Measurements from ENCODE around the gene CWC27.

The CWC27 gene

DNA sequence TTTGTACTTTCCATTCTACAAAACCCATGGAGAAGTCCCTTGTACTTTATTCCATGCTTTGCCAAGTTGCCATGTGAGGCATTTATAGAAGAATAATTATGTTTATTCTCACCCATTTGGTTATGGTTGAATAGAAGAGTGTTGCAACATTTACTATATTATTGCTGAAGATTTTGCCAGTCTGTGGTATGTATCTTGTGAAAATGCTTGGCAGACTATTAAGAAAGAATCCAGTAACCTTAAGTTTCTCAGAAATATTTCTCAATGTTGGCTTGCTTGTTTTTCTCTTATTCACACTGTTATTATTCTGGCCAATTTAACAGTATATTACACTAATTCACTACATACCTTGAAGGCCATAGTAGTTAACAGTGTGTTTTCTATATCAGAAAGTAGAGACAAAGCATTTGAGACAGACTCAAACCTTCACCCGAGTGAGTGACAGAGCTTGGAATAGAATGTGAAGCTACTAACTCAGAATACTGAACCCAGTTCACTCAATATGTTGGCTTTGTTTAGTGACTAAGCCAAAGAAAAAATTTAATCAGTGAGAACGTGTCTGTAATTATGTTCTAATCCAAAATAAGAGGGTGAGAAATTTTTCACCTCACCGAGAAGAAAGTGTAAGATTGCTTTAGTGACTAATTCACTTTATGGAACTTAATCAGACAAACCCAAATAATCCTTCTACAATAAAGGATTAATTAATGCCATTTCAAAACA, 184.4 kb downstream of the CWC27 start:
- whole genome bisulfite sequencing (ENCODE audit: extremely low coverage, insufficient coverage, low lambda C conversion rate), result no CpG with 5 or more reads among the region's 3 CpGs
- H2BK120ac ChIP-seq (ENCODE audit: low read depth, low read length), result no peak overlapping the region

DNA sequence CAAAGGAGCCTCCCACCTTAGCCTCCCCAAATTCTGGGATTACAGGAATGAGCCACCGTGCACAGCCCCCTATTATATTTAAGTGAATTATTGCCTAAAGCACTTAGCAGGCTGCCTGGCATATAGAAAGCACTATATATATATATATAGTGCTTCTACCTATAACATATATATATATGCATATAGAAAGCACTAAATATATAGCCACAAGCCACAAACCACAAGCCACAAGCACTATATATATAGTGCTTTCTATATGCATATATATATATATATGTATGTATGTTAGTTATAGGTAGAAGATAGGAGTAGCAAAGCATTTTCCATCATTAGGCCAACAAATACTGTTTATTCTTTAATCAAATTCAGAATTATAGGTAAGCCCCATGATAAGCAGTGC, 185.8 kb downstream of the CWC27 start:
- WGBS (ENCODE audit: extremely low coverage, insufficient coverage, low lambda C conversion rate), result no CpG with 5 or more reads among the region's 1 CpG
- Histone ChIP-seq H2AK5ac (ENCODE audit: low read length) (no peak overlapping the region), H3K23ac (ENCODE audit: low read length) (no peak overlapping the region), H3K4me2 (ENCODE audit: low read length) (no peak overlapping the region), H3K9ac (ENCODE audit: low read length) (no peak overlapping the region), H3K27ac (ENCODE audit: low read depth, low read length) (no peak overlapping the region), H3K79me2 (ENCODE audit: control insufficient read depth, insufficient read depth, low read length) (no peaks in the 10 kb centered on the region), H3K79me1 (ENCODE audit: low read length) (no peaks in the 10 kb centered on the region), H4K5ac (ENCODE audit: low read length) (no peak overlapping the region), H3K4ac (ENCODE audit: low read depth, low read length) (no peak overlapping the region), H3K18ac (ENCODE audit: low read length) (no peak overlapping the region), H3K56ac (ENCODE audit: low read length) (no peak overlapping the region), H2BK5ac (ENCODE audit: low read length) (no peak overlapping the region), H3K36me3 (ENCODE audit: control insufficient read depth, insufficient read depth, low read length) (no peaks in the 10 kb centered on the region), H2BK120ac (ENCODE audit: low read depth, low read length) (no peak overlapping the region), H3K27me3 (ENCODE audit: insufficient read depth, low read length, poor library complexity) (no peaks in the 10 kb centered on the region), H2BK15ac (replicated peaks; ENCODE audit: low read depth) (no peak overlapping the region), H3K4me1 (ENCODE audit: control insufficient read depth, low read depth, low read length) (no peaks in the 10 kb centered on the region), H3K4me3 (ENCODE audit: low read length) (no peak overlapping the region), H4K8ac (ENCODE audit: low read depth, low read length) (no peak overlapping the region)
- no peak for DNase-seq

More for the DNA sequence above, 184.4 kb downstream of the CWC27 start:
- H3K9ac ChIP-seq (ENCODE audit: low read length), result no peak overlapping the region
- H2AK5ac ChIP-seq (ENCODE audit: low read length), result no peak overlapping the region
- H3K79me1 ChIP-seq (ENCODE audit: low read length), result no peaks in the 10 kb centered on the region
- H3K4ac ChIP-seq (ENCODE audit: low read depth, low read length), result no peak overlapping the region
- no peak overlapping the region for H3K4me2 ChIP-seq (ENCODE audit: low read length)
- H3K36me3 ChIP-seq (ENCODE audit: control insufficient read depth, insufficient read depth, low read length), result no peaks in the 10 kb centered on the region
- DNase-seq, result no peak
- H3K79me2 ChIP-seq (ENCODE audit: control insufficient read depth, insufficient read depth, low read length), result no peaks in the 10 kb centered on the region
- H3K27ac ChIP-seq (ENCODE audit: low read depth, low read length), result no peak overlapping the region
- H4K5ac ChIP-seq (ENCODE audit: low read length), result no peak overlapping the region
- no peak overlapping the region for H3K23ac ChIP-seq (ENCODE audit: low read length)
- H3K56ac ChIP-seq (ENCODE audit: low read length), result no peak overlapping the region
- no peak overlapping the region for H3K18ac ChIP-seq (ENCODE audit: low read length)
- H2BK5ac ChIP-seq (ENCODE audit: low read length), result no peak overlapping the region
- no peaks in the 10 kb centered on the region for H3K4me1 ChIP-seq (ENCODE audit: control insufficient read depth, low read depth, low read length)
- no peak overlapping the region for H3K4me3 ChIP-seq (ENCODE audit: low read length)
- no peaks in the 10 kb centered on the region for H3K27me3 ChIP-seq (ENCODE audit: insufficient read depth, low read length, poor library complexity)
- H4K8ac ChIP-seq (ENCODE audit: low read depth, low read length), result no peak overlapping the region
- no peak overlapping the region for H2BK15ac ChIP-seq (replicated peaks; ENCODE audit: low read depth)

DNA sequence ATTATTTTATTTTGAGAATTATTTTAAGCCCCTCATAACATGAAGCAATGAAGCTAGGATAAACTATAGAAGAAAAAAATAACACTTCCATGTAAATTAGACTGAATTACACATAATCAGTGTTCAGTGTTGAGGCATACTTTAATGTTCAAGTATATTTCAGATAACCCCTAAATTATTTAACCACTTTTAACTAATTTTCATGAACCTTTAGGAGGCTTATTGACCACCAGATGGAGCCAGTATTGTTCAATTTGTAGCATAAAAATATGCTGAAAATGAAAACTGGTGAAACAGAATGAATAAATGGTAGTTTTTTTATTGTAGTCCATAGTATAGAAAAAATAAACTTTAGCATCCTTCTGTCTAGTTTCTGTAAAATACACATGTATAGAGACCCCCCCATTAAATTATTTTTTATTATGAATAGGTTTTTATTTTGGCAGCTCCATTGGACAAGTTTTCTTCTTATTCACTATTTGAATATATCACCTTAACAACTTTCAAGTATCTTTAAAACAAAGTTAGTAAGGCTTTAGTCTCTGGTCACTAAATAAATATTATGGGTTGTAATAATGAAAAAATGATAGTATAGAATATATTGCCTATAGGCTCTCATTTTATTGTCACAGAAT, 190.1 kb downstream of the CWC27 start:
- H4K5ac ChIP-seq (ENCODE audit: low read length), result no peak overlapping the region
- no peaks in the 10 kb centered on the region for H3K4me1 ChIP-seq (ENCODE audit: control insufficient read depth, low read depth, low read length)
- no peak for DNase-seq
- H3K36me3 ChIP-seq (ENCODE audit: control insufficient read depth, insufficient read depth, low read length), result no peaks in the 10 kb centered on the region
- no peak overlapping the region for H2AK5ac ChIP-seq (ENCODE audit: low read length)
- H3K4ac ChIP-seq (ENCODE audit: low read depth, low read length), result no peak overlapping the region
- no peak overlapping the region for H3K56ac ChIP-seq (ENCODE audit: low read length)
- no peak overlapping the region for H2BK120ac ChIP-seq (ENCODE audit: low read depth, low read length)
- no peak overlapping the region for H3K9ac ChIP-seq (ENCODE audit: low read length)
- no peaks in the 10 kb centered on the region for H3K79me1 ChIP-seq (ENCODE audit: low read length)
- no peak overlapping the region for H4K8ac ChIP-seq (ENCODE audit: low read depth, low read length)
- H3K4me3 ChIP-seq (ENCODE audit: low read length), result no peak overlapping the region
- no peak overlapping the region for H2BK5ac ChIP-seq (ENCODE audit: low read length)
- no peak overlapping the region for H3K4me2 ChIP-seq (ENCODE audit: low read length)
- H3K23ac ChIP-seq (ENCODE audit: low read length), result no peak overlapping the region
- no peaks in the 10 kb centered on the region for H3K79me2 ChIP-seq (ENCODE audit: control insufficient read depth, insufficient read depth, low read length)
- H3K27me3 ChIP-seq (ENCODE audit: insufficient read depth, low read length, poor library complexity), result no peaks in the 10 kb centered on the region
- H3K18ac ChIP-seq (ENCODE audit: low read length), result no peak overlapping the region
- no peak overlapping the region for H2BK15ac ChIP-seq (replicated peaks; ENCODE audit: low read depth)
- no peak overlapping the region for H3K27ac ChIP-seq (ENCODE audit: low read depth, low read length)

DNA sequence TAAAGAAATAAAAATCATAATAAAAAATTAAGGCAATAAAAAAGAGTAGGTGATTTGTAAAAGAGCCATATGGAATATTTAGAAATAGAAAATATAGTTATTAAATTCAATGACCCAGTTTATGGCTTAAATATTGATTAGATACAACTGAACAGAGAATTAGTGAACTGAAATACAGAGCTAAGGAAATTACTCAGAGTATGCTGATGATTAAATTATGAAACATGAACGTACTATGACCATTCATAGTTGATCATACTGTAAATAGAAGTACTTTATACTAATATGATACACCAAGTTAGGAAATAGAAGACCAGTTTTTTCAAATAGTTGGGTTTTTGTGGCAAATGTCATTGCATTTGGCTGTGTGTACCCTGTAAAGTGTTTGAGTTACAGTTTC, 194.5 kb downstream of the CWC27 start:
- Histone ChIP-seq H3K79me1 (ENCODE audit: low read length) (no peaks in the 10 kb centered on the region), H3K9ac (ENCODE audit: low read length) (no peak overlapping the region), H3K56ac (ENCODE audit: low read length) (no peak overlapping the region), H3K4ac (ENCODE audit: low read depth, low read length) (no peak overlapping the region), H3K4me1 (ENCODE audit: control insufficient read depth, low read depth, low read length) (no peaks in the 10 kb centered on the region), H4K8ac (ENCODE audit: low read depth, low read length) (no peak overlapping the region), H4K5ac (ENCODE audit: low read length) (no peak overlapping the region), H3K27me3 (ENCODE audit: insufficient read depth, low read length, poor library complexity) (no peaks in the 10 kb centered on the region), H3K36me3 (ENCODE audit: control insufficient read depth, insufficient read depth, low read length) (no peaks in the 10 kb centered on the region), H2BK120ac (ENCODE audit: low read depth, low read length) (no peak overlapping the region), H2BK15ac (replicated peaks; ENCODE audit: low read depth) (no peak overlapping the region), H2BK5ac (ENCODE audit: low read length) (no peak overlapping the region), H3K23ac (ENCODE audit: low read length) (no peak overlapping the region), H3K79me2 (ENCODE audit: control insufficient read depth, insufficient read depth, low read length) (no peaks in the 10 kb centered on the region), H3K27ac (ENCODE audit: low read depth, low read length) (no peak overlapping the region), H3K18ac (ENCODE audit: low read length) (no peak overlapping the region), H3K4me2 (ENCODE audit: low read length) (no peak overlapping the region), H2AK5ac (ENCODE audit: low read length) (no peak overlapping the region), H3K4me3 (ENCODE audit: low read length) (no peak overlapping the region)
- no peak for DNase-seq
- no CpG with 5 or more reads among the region's 1 CpG for WGBS (ENCODE audit: extremely low coverage, insufficient coverage, low lambda C conversion rate)

DNA sequence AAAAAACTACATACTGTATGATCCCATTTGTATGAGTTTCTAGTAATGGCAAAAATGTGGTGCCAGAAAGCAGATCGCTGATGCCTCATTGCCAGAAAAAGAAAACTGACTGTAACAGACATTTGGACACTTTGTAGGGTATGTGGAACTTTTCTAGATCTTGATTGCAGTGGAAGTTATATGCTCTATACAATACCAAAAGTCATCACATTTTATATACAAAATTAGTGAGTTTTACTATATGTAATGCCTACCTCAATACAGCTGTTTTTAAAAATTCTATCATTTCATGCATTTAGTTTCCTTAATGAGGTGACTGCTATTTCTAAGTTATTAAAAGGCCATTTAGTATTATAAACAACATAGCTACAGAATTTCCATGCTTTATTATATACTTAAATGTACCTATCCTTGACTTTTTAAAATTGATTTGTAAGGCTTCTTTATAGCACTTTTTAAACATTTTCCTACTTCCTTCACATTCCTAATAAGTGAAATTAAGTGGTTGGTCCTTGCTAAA, 199.9 kb downstream of the CWC27 start:
- WGBS (ENCODE audit: extremely low coverage, insufficient coverage, low lambda C conversion rate), result no CpG with 5 or more reads among the region's 1 CpG

More for the DNA sequence above, 199.9 kb downstream of the CWC27 start:
- no peaks in the 10 kb centered on the region for H3K79me2 ChIP-seq (ENCODE audit: control insufficient read depth, insufficient read depth, low read length)
- H2BK15ac ChIP-seq (replicated peaks; ENCODE audit: low read depth), result no peak overlapping the region
- H4K5ac ChIP-seq (ENCODE audit: low read length), result no peak overlapping the region
- H3K4me1 ChIP-seq (ENCODE audit: control insufficient read depth, low read depth, low read length), result no peaks in the 10 kb centered on the region
- DNase-seq, result no peak
- H3K4me2 ChIP-seq (ENCODE audit: low read length), result no peak overlapping the region
- no peak overlapping the region for H2BK120ac ChIP-seq (ENCODE audit: low read depth, low read length)
- H3K23ac ChIP-seq (ENCODE audit: low read length), result no peak overlapping the region
- H3K18ac ChIP-seq (ENCODE audit: low read length), result no peak overlapping the region
- H4K8ac ChIP-seq (ENCODE audit: low read depth, low read length), result no peak overlapping the region
- H3K79me1 ChIP-seq (ENCODE audit: low read length), result no peaks in the 10 kb centered on the region
- no peak overlapping the region for H3K9ac ChIP-seq (ENCODE audit: low read length)
- H3K56ac ChIP-seq (ENCODE audit: low read length), result no peak overlapping the region
- H3K4ac ChIP-seq (ENCODE audit: low read depth, low read length), result no peak overlapping the region
- H2BK5ac ChIP-seq (ENCODE audit: low read length), result no peak overlapping the region
- no peaks in the 10 kb centered on the region for H3K27me3 ChIP-seq (ENCODE audit: insufficient read depth, low read length, poor library complexity)
- no peak overlapping the region for H2AK5ac ChIP-seq (ENCODE audit: low read length)
- no peaks in the 10 kb centered on the region for H3K36me3 ChIP-seq (ENCODE audit: control insufficient read depth, insufficient read depth, low read length)
- H3K27ac ChIP-seq (ENCODE audit: low read depth, low read length), result no peak overlapping the region
- no peak overlapping the region for H3K4me3 ChIP-seq (ENCODE audit: low read length)
